Muscle layer of duodenum (tissue), 2 donors: ENCODE results near the gene CDO1.
"Not testable (repeated sequence)": the region's sequence is repeated elsewhere in the genome, so short reads cannot be mapped to it uniquely, and the experiment has no call there.

Experiments used
- H3K27ac ChIP-seq: one replicate; pipeline ENCODE4 v1.7.0; 2013; ENCODE audit warnings: mild to moderate bottlenecking, low read length
- H3K27me3 ChIP-seq: one replicate; pipeline ENCODE4 v1.7.0; 2013; ENCODE audit warnings: low read depth, mild to moderate bottlenecking, control low read depth, low read length
- H3K36me3 ChIP-seq, 2 donors: one replicate each; pipeline ENCODE4 v1.7.0; 2013; ENCODE audit warnings: low read length in 2 of 2, control low read depth in 1 of 2, mild to moderate bottlenecking in 1 of 2; ENCODE audit not compliant: insufficient read depth in 2 of 2, control insufficient read depth in 1 of 2
- H3K4me1 ChIP-seq, 2 donors: one replicate each; pipeline ENCODE4 v1.7.0; 2013; ENCODE audit warnings: low read length in 2 of 2, mild to moderate bottlenecking in 2 of 2, control low read depth in 1 of 2, moderate library complexity in 1 of 2; ENCODE audit not compliant: insufficient read depth in 2 of 2, control insufficient read depth in 1 of 2
- H3K4me3 ChIP-seq, 2 donors: one replicate each; pipeline ENCODE4 v1.7.0; 2013; ENCODE audit warnings: low read length in 2 of 2, low read depth in 1 of 2, mild to moderate bottlenecking in 1 of 2
- H3K9me3 ChIP-seq, 2 donors: one replicate each; pipeline ENCODE4 v1.7.0; 2013; ENCODE audit warnings: low read length in 2 of 2, control low read depth in 1 of 2, mild to moderate bottlenecking in 1 of 2; ENCODE audit not compliant: control insufficient read depth in 1 of 2
- donor health status: healthy.

Gene CDO1

GRCh38 chr5:115825948-115826347, 9.5 kb upstream of the CDO1 start:
- Histone ChIP-seq H3K4me1 (no peaks in the 10 kb centered on the region), H3K27me3 (no peaks in the 10 kb centered on the region), H3K9me3 (no peaks in the 10 kb centered on the region), H3K4me3 (no peak overlapping the region), H3K36me3 (peaks cover 10 to 27% of the 10 kb centered on the region in 2 donors), H3K27ac (no peak overlapping the region)

GRCh38 chr5:115824983-115825382, 8.5 kb upstream of the CDO1 start:
- not testable (repeated sequence) for H3K4me3 ChIP-seq, H3K27me3 ChIP-seq, H3K4me1 ChIP-seq, H3K27ac ChIP-seq, H3K9me3 ChIP-seq
- H3K36me3 ChIP-seq = peaks cover 10 to 27% of the 10 kb centered on the region in 2 donors

GRCh38 chr5:115820846-115821245, 4.4 kb upstream of the CDO1 start:
- Histone ChIP-seq H3K4me1 (peaks cover 0 to 5% of the 10 kb centered on the region in 2 donors), H3K36me3 (no peaks in the 10 kb centered on the region), H3K27me3 (peaks cover 7% of the 10 kb centered on the region), H3K9me3 (no peaks in the 10 kb centered on the region), H3K4me3 (no peak overlapping the region), H3K27ac (no peak overlapping the region)

- H3K27ac ChIP-seq = no peak overlapping the region
- peaks cover 0 to 13% of the 10 kb centered on the region in 2 donors for H3K4me1 ChIP-seq
- H3K36me3 ChIP-seq = no peaks in the 10 kb centered on the region
- peaks cover 0 to 4% of the 10 kb centered on the region in 2 donors for H3K9me3 ChIP-seq
- no peak overlapping the region for H3K4me3 ChIP-seq
- H3K27me3 ChIP-seq = peaks cover 26% of the 10 kb centered on the region
Observed at GRCh38 chr5:115818821-115819220, 2.4 kb upstream of the CDO1 start.

- Histone ChIP-seq H3K4me1 (peaks cover 0 to 13% of the 10 kb centered on the region in 2 donors), H3K27me3 (peaks cover 31% of the 10 kb centered on the region), H3K9me3 (peaks cover 0 to 4% of the 10 kb centered on the region in 2 donors), H3K36me3 (no peaks in the 10 kb centered on the region), H3K27ac (no peak overlapping the region), H3K4me3 (no peak overlapping the region)
Observed at GRCh38 chr5:115817386-115817785, 927 bp upstream of the CDO1 start.

GRCh38 chr5:115815693-115816225, 700 bp downstream of the CDO1 start:
- peaks cover 0 to 13% of the 10 kb centered on the region in 2 donors for H3K4me1 ChIP-seq
- H3K4me3 ChIP-seq = peak overlapping the region; percentile 74 to 91
- H3K36me3 ChIP-seq = no peaks in the 10 kb centered on the region
- H3K9me3 ChIP-seq = peaks cover 0 to 4% of the 10 kb centered on the region in 2 donors
- H3K27me3 ChIP-seq = peaks cover 31% of the 10 kb centered on the region
- H3K27ac ChIP-seq = no peak overlapping the region

- H3K27me3 ChIP-seq = peaks cover 31% of the 10 kb centered on the region
Observed at GRCh38 chr5:115815006-115815692, 1.3 kb downstream of the CDO1 start.

GRCh38 chr5:115813719-115814118, 2.7 kb downstream of the CDO1 start:
- Histone ChIP-seq H3K27me3 (peaks cover 31% of the 10 kb centered on the region), H3K9me3 (peaks cover 0 to 4% of the 10 kb centered on the region in 2 donors), H3K4me1 (peaks cover 0 to 13% of the 10 kb centered on the region in 2 donors), H3K27ac (no peak overlapping the region), H3K4me3 (no peak overlapping the region), H3K36me3 (no peaks in the 10 kb centered on the region)

More at GRCh38 chr5:115815006-115815692, 1.3 kb downstream of the CDO1 start:
- Histone ChIP-seq H3K27ac (no peak overlapping the region), H3K4me3 (peak overlapping the region; percentile 74 to 91), H3K4me1 (peaks cover 0 to 13% of the 10 kb centered on the region in 2 donors), H3K36me3 (no peaks in the 10 kb centered on the region), H3K9me3 (peaks cover 0 to 4% of the 10 kb centered on the region in 2 donors)

- no peak overlapping the region for H3K27ac ChIP-seq
- H3K27me3 ChIP-seq = peaks cover 31% of the 10 kb centered on the region
- peaks cover 0 to 4% of the 10 kb centered on the region in 2 donors for H3K9me3 ChIP-seq
- no peaks in the 10 kb centered on the region for H3K36me3 ChIP-seq
- no peak overlapping the region for H3K4me3 ChIP-seq
- peaks cover 0 to 13% of the 10 kb centered on the region in 2 donors for H3K4me1 ChIP-seq
Observed at GRCh38 chr5:115812372-115812771, 4.1 kb downstream of the CDO1 start.

GRCh38 chr5:115811406-115811805, 5.1 kb downstream of the CDO1 start:
- Histone ChIP-seq H3K27me3 (peaks cover 30% of the 10 kb centered on the region), H3K27ac (no peak overlapping the region), H3K4me1 (peaks cover 0 to 13% of the 10 kb centered on the region in 2 donors), H3K4me3 (no peak overlapping the region), H3K9me3 (peaks cover 0 to 4% of the 10 kb centered on the region in 2 donors), H3K36me3 (no peaks in the 10 kb centered on the region)

- Histone ChIP-seq H3K9me3 (peaks cover 0 to 4% of the 10 kb centered on the region in 2 donors), H3K27ac (no peak overlapping the region), H3K27me3 (peaks cover 23% of the 10 kb centered on the region), H3K4me3 (no peak overlapping the region), H3K4me1 (peaks cover 0 to 6% of the 10 kb centered on the region in 2 donors), H3K36me3 (no peaks in the 10 kb centered on the region)
Observed at GRCh38 chr5:115810761-115811160, 5.7 kb downstream of the CDO1 start.
